SU-DHL-6 (cell line): ENCODE data around the gene DMD.
"Not testable (repeated sequence)": the region's sequence is repeated elsewhere in the genome, so short reads cannot be mapped to it uniquely, and the experiment has no call there.

Source experiments
- H2AFZ ChIP-seq: fragments of 200-600 bp; sonication (generic); 2 replicates; pipeline ENCODE4 v1.6.1; 2014; ENCODE audit warnings: low read depth, mild to moderate bottlenecking, moderate library complexity, mixed read lengths, antibody characterized with exemption, low read length; ENCODE audit not compliant: severe bottlenecking
- H3F3A ChIP-seq: fragments of 200-600 bp; shearing (Covaris generic); 2 replicates; pipeline ENCODE4 v1.6.0; 2016; ENCODE audit warnings: antibody characterized with exemption, mild to moderate bottlenecking; ENCODE audit not compliant: insufficient read depth
- H3K27ac ChIP-seq: fragments of 200-600 bp; sonication (generic); 2 replicates; pipeline ENCODE4 v1.5.1; 2016; ENCODE audit warnings: low read depth, mild to moderate bottlenecking, low read length, moderate library complexity, mixed read lengths
- H3K27me3 ChIP-seq: fragments of 200-600 bp; sonication (generic), shearing (Covaris generic); 2 replicates; pipeline ENCODE4 v1.6.0; 2014; ENCODE audit warnings: mild to moderate bottlenecking, low read length
- H3K36me3 ChIP-seq: fragments of 200-600 bp; sonication (generic); 2 replicates; pipeline ENCODE4 v1.6.1; 2014; ENCODE audit warnings: mild to moderate bottlenecking, low read length, mixed read lengths
- H3K4me2 ChIP-seq: fragments of 300-600, 200-600 bp; shearing (Covaris generic), sonication (generic); 2 replicates; pipeline ENCODE4 v1.6.0; 2014; ENCODE audit warnings: low read length, low read depth, mild to moderate bottlenecking; ENCODE audit not compliant: poor library complexity, severe bottlenecking
- H3K4me3 ChIP-seq: fragments of 200-600 bp; sonication (generic); 2 replicates; pipeline ENCODE4 v1.5.1; 2014; ENCODE audit warnings: antibody characterized with exemption, low read length, mild to moderate bottlenecking, mixed read lengths; ENCODE audit not compliant: insufficient read depth, poor library complexity, severe bottlenecking
- H3K79me2 ChIP-seq: fragments of 200-600 bp; sonication (generic); 2 replicates; pipeline ENCODE4 v1.6.1; 2014; ENCODE audit warnings: mild to moderate bottlenecking, low read length, moderate library complexity; ENCODE audit not compliant: insufficient read depth
- H3K9ac ChIP-seq: fragments of 200-600 bp; sonication (generic); 2 replicates; pipeline ENCODE4 v1.7.0; 2014; ENCODE audit warnings: mild to moderate bottlenecking, low read length
- H3K9me2 ChIP-seq: fragments of 200-600 bp; sonication (generic); replicated peaks from 2 replicates; pipeline ENCODE4 v1.6.1; 2014; ENCODE audit warnings: low read length; ENCODE audit not compliant: insufficient read depth
- H3K9me3 ChIP-seq: fragments of 200-600 bp; sonication (generic); 2 replicates; pipeline ENCODE4 v1.6.1; 2014; ENCODE audit warnings: low read length, mixed read lengths; ENCODE audit not compliant: insufficient read depth
- H4K20me1 ChIP-seq: fragments of 200-600 bp; sonication (generic); 2 replicates; pipeline ENCODE4 v1.6.1; 2014; ENCODE audit warnings: low read depth, mild to moderate bottlenecking, antibody characterized with exemption, low read length, moderate library complexity, mixed read lengths
- CTCF ChIP-seq: fragments of 200-600 bp; sonication (generic); IDR thresholded peaks from one replicate; pipeline ENCODE4 v1.5.1; 2017; ENCODE audit warnings: antibody characterized with exemption, mild to moderate bottlenecking, low read length, moderate library complexity; ENCODE audit not compliant: insufficient read depth, poor library complexity, severe bottlenecking
- EZH2phosphoT487 ChIP-seq: fragments of 200-600 bp; sonication (generic), shearing (Covaris generic); conservative IDR thresholded peaks from 2 replicates; pipeline ENCODE4 v1.6.1; 2018; ENCODE audit warnings: mild to moderate bottlenecking, antibody characterized with exemption, low read length, moderate library complexity, mixed read lengths

DMD gene

GRCh38 chrX:31934842-31935370 lies 1276.4 kb downstream of the DMD start:
- Histone ChIP-seq H3F3A (no peaks in the 10 kb centered on the region), H4K20me1 (no peaks in the 10 kb centered on the region), H3K4me3 (no peak overlapping the region), H3K4me2 (no peak overlapping the region), H3K9me3 (no peaks in the 10 kb centered on the region), H3K36me3 (no peaks in the 10 kb centered on the region), H3K27ac (no peak overlapping the region), H3K9ac (no peak overlapping the region), H3K79me2 (no peaks in the 10 kb centered on the region), H3K9me2 (no peaks in the 10 kb centered on the region), H2AFZ (no peak overlapping the region), H3K27me3 (no peaks in the 10 kb centered on the region)
- TF ChIP-seq EZH2phosphoT487 (no peak), CTCF (no peak)

- Histone ChIP-seq H3K36me3 (no peaks in the 10 kb centered on the region), H3K4me3 (no peak overlapping the region), H3K27me3 (no peaks in the 10 kb centered on the region), H3K9ac (no peak overlapping the region), H3K27ac (no peak overlapping the region), H2AFZ (no peak overlapping the region), H3F3A (no peaks in the 10 kb centered on the region), H3K4me2 (no peak overlapping the region), H3K79me2 (no peaks in the 10 kb centered on the region), H3K9me3 (no peaks in the 10 kb centered on the region), H4K20me1 (no peaks in the 10 kb centered on the region), H3K9me2 (no peaks in the 10 kb centered on the region)
- no peak for TF ChIP-seq EZH2phosphoT487
- TF ChIP-seq CTCF, result no peak
These were observed 1277.3 kb downstream of the DMD start for GRCh38 chrX:31934015-31934414.

- H3F3A ChIP-seq, result no peaks in the 10 kb centered on the region
- no peaks in the 10 kb centered on the region for H3K27me3 ChIP-seq
- H3K9me3 ChIP-seq, result no peaks in the 10 kb centered on the region
- no peaks in the 10 kb centered on the region for H4K20me1 ChIP-seq
- H3K36me3 ChIP-seq, result no peaks in the 10 kb centered on the region
- H3K27ac ChIP-seq, result no peak overlapping the region
- H3K9me2 ChIP-seq, result no peaks in the 10 kb centered on the region
- H3K9ac ChIP-seq, result no peak overlapping the region
- no peak overlapping the region for H2AFZ ChIP-seq
- H3K4me3 ChIP-seq, result no peak overlapping the region
- no peaks in the 10 kb centered on the region for H3K79me2 ChIP-seq
- TF ChIP-seq CTCF, result no peak
- no peak for TF ChIP-seq EZH2phosphoT487
- H3K4me2 ChIP-seq, result no peak overlapping the region
These were observed 1278.6 kb downstream of the DMD start for GRCh38 chrX:31932769-31933168.

- H3F3A ChIP-seq, H3K27me3 ChIP-seq: not testable (repeated sequence)
These were observed 1279.0 kb downstream of the DMD start for GRCh38 chrX:31932320-31932719.

More at GRCh38 chrX:31932320-31932719, 1279.0 kb downstream of the DMD start:
- not testable (repeated sequence) for H3K9me2 ChIP-seq, H3K36me3 ChIP-seq, H2AFZ ChIP-seq, H3K9me3 ChIP-seq, H3K79me2 ChIP-seq, H4K20me1 ChIP-seq, H3K4me3 ChIP-seq, H3K4me2 ChIP-seq, H3K9ac ChIP-seq, H3K27ac ChIP-seq
